Astrocyte of the cerebellum (primary cell): Measurements from ENCODE around the gene TAF1B.

Source experiments
- DNase-seq: peaks from one replicate; pipeline ENCODE4 v3.0.0-alpha.2; 2011; ENCODE audit warnings: low read depth
- H3K4me3 ChIP-seq: 2 replicates; pipeline ENCODE4 v1.5.1; 2011; ENCODE audit warnings: mild to moderate bottlenecking, low read depth, low read length, moderate library complexity
- in situ Hi-C: cut with HindIII; loops from 2 replicates; pipeline ENCODE4 v1.10.0; 2017; ENCODE audit warnings: low sequenced_read_pairs
- TF ChIP-seq, protein P1 (sequence below): IDR thresholded peaks from 2 replicates; pipeline ENCODE4 v1.5.1; 2012; ENCODE audit warnings: low read length, low read depth, moderate library complexity, mild to moderate bottlenecking; ENCODE audit errors: missing control alignments

TAF1B gene

DNA sequence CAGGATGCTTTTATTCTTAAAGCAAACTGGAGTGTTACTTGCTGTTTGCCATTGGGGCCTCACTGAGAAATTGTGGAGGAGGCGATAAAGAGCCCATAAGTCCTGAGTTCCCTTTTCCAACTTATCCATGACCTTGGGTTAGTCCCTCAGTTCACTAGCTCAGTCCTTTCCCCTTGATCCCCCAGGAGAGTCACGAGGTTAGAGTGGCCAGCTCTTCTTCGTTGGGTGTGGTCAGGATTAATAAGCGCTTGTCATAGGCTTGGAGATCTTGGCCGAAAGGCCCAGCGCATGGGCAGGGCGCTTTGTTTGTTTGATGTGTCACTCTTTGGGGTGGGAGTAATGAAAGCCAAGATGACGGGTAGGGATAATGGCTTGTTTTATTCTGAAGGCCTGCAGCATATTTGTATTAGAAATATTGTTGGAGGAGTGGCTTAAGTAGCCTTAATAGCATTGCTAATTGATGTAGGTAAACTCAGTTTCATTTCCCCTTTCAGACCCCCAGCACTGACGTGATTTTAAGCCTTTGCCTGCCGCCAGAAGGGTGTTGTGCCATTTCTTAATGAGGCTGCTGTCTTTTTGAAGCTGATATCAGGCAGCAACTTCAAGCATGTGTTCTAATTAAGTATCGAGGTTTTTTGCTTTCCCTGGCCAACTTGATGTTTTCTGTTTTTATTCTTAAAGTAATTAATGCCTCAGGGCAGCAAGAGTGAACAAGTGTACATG, 123.9 kb downstream of the TAF1B start:
- in situ Hi-C loops, result no loop called here
- no peak for DNase-seq

DNA sequence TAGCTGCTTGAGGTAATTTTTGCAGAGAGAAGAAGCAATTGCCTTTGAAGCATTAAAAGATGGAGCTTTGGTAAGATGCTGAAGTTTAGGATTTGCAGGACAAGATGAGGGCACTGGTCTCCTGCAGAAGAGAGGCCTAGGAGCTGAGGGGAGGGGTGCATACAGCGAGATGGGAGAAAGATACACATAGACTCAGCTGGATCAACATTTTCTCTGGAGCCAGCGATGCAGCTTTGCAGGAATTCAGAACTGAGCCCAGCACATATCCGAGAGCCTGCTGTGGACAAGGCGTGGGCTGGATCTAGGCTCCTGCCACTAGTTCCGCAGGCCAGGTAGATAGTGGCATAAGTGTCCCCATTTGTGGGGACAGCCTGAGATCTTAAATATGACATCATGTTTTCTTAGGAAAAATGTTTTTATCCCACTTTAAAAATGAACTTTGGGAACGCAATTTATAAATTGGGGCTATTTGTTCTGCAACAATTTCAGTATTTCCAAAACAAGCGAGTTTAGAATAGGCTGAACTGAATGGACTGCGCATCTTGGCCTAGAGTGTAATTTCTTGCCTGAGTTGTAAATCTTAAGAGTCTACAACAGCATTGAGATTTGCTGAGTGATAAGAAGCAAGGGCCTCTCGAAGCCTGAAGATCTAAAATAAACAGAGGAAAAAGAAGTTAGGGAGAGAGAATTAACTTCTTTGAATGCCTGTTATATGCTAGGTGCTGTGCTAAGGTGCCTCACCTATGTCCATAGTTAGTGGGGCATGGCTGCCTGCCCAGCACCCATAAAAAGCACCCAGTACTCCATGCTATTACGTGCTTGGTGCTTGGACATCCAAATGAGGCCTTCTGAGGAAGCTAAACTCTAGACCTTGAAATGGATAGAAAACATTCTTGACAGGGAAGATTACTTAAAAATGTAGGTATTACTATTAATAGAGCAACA, 125.6 kb downstream of the TAF1B start:
- TF ChIP-seq, protein P1, sequence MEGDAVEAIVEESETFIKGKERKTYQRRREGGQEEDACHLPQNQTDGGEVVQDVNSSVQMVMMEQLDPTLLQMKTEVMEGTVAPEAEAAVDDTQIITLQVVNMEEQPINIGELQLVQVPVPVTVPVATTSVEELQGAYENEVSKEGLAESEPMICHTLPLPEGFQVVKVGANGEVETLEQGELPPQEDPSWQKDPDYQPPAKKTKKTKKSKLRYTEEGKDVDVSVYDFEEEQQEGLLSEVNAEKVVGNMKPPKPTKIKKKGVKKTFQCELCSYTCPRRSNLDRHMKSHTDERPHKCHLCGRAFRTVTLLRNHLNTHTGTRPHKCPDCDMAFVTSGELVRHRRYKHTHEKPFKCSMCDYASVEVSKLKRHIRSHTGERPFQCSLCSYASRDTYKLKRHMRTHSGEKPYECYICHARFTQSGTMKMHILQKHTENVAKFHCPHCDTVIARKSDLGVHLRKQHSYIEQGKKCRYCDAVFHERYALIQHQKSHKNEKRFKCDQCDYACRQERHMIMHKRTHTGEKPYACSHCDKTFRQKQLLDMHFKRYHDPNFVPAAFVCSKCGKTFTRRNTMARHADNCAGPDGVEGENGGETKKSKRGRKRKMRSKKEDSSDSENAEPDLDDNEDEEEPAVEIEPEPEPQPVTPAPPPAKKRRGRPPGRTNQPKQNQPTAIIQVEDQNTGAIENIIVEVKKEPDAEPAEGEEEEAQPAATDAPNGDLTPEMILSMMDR, result no peak
- no peak for DNase-seq
- in situ Hi-C loops, result no loop called here
- no peak overlapping the region for H3K4me3 ChIP-seq

More for the DNA sequence above, 123.9 kb downstream of the TAF1B start:
- no peak overlapping the region for H3K4me3 ChIP-seq
- TF ChIP-seq, protein P1, result no peak

DNA sequence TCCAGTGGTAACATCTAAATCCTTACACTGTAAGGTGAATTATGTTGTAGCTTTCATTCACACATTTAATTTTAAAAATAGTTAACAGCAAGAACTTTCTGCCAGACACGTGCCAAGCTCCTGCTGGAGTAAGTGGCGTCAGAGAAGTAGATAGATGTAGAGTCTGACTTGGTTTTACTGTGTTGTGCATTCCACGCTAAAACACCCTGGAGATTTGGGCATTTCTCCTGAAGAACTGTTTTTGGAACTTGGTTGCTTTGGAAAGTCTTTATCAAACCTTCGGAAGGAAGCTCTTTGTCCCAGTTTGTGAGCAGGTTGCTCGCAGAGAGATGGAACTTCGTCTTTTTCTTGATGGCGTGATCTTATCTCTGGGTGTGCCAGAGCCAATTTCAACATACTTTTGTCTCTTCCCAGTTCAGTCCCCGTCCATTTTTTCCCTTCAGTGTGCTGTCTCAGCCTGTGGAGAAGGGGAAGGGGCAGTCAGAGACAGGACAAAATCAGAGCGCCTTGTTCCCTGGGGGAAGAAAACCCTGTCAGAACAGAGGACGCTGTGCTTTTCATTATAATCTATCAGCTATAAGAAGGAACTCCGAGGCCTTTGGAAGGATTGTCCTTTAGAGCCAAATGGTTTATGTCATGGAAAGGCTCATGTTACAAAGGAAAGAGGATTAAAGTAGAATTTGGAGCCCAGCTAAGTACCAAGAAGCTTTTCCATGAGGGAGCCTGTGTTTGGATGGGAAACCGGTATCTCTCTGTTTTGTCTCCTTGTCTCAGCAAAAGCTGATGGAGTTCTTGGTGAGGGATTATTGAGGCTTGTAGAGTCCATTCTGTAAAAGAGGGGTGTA, 127.1 kb downstream of the TAF1B start:
- no peak for DNase-seq
- TF ChIP-seq, protein P1, result no peak
- no peak overlapping the region for H3K4me3 ChIP-seq
- in situ Hi-C loops, result loop anchor here (5.0 kb wide), 1 partner anchor 133 kb away; no protein-coding TSS in a partner anchor

GRCh38 chr2:9971105-9971818, 128.0 kb downstream of the TAF1B start:
- in situ Hi-C loops, result loop anchor here (5.0 kb wide), 1 partner anchor 134 kb away; no protein-coding TSS in a partner anchor
- DNase-seq, result no peak
- H3K4me3 ChIP-seq, result no peak overlapping the region
- TF ChIP-seq, protein P1, result no peak

GRCh38 chr2:9971890-9972289, 128.6 kb downstream of the TAF1B start:
- no peak for DNase-seq
- TF ChIP-seq, protein P1, result no peak
- in situ Hi-C loops, result loop anchor here (5.0 kb wide), 1 partner anchor 135 kb away; no protein-coding TSS in a partner anchor
- H3K4me3 ChIP-seq, result no peak overlapping the region
